Tongue (tissue), 2 donors: Measurements from ENCODE around the gene IGFL2. TPM values are rescaled to one million over a fixed set of nuclear protein-coding genes. Genes with fewer than 3 reads are reported as not detected.
"Not testable (repeated sequence)": the region's sequence is repeated elsewhere in the genome, so short reads cannot be mapped to it uniquely, and the experiment has no call there.

Experiments used
- DNase-seq: peaks from one replicate; pipeline ENCODE4 v3.0.0-alpha.2; 2015
- total RNA-seq: library from RNA; depleted of rRNA; stranded (reverse); fragments of >200 nt; gene quantifications from one replicate; pipeline ENCODE4 v1.2.3, GENCODE V29; 2014

Gene IGFL2
- total RNA-seq, result 0.82 TPM

- DNase-seq, result no peak
Observed at GRCh38 chr19:46147791-46148288, at the start of gene IGFL2. Gene IGFL2 (plus strand): TSS chr19:46148238. CDS start chr19:46148279, 41 bp downstream.

- DNase-seq, result no peak
Observed at GRCh38 chr19:46100344-46100743, 47.7 kb upstream of the IGFL2 start.

GRCh38 chr19:46101293-46101692, 46.7 kb upstream of the IGFL2 start:
- no peak for DNase-seq

- DNase-seq, result not testable (repeated sequence)
Observed at GRCh38 chr19:46102333-46102732, 45.7 kb upstream of the IGFL2 start.

GRCh38 chr19:46107371-46107770, 40.7 kb upstream of the IGFL2 start:
- DNase-seq, result no peak

GRCh38 chr19:46109876-46110275, 38.2 kb upstream of the IGFL2 start:
- no peak for DNase-seq

GRCh38 chr19:46111376-46111775, 36.7 kb upstream of the IGFL2 start:
- DNase-seq, result no peak

- DNase-seq, result no peak
Observed at GRCh38 chr19:46112527-46112926, 35.5 kb upstream of the IGFL2 start.

- no peak for DNase-seq
Observed at GRCh38 chr19:46113726-46114125, 34.3 kb upstream of the IGFL2 start.

GRCh38 chr19:46115396-46116106, 32.5 kb upstream of the IGFL2 start:
- DNase-seq, result no peak

GRCh38 chr19:46116121-46116520, 31.9 kb upstream of the IGFL2 start:
- no peak for DNase-seq

- no peak for DNase-seq
Observed at GRCh38 chr19:46118136-46118535, 29.9 kb upstream of the IGFL2 start.

- no peak for DNase-seq
Observed at GRCh38 chr19:46124638-46125115, 23.4 kb upstream of the IGFL2 start, which contains the start of gene IGFL3. Gene IGFL3 (minus strand): TSS chr19:46124688. CDS start chr19:46124649, 39 bp downstream.

GRCh38 chr19:46125447-46125846, 22.6 kb upstream of the IGFL2 start:
- DNase-seq, result no peak

- DNase-seq, result no peak
Observed at GRCh38 chr19:46126086-46126580, 21.9 kb upstream of the IGFL2 start.

- no peak for DNase-seq
Observed at GRCh38 chr19:46131485-46132143, 16.4 kb upstream of the IGFL2 start.

GRCh38 chr19:46132508-46133100, 15.4 kb upstream of the IGFL2 start:
- no peak for DNase-seq

GRCh38 chr19:46133101-46133627, 14.9 kb upstream of the IGFL2 start:
- peak; percentile 82 for DNase-seq

- no peak for DNase-seq
Observed at GRCh38 chr19:46133777-46134241, 14.2 kb upstream of the IGFL2 start.

- peak; percentile 14 for DNase-seq
Observed at GRCh38 chr19:46134527-46134926, 13.5 kb upstream of the IGFL2 start.

- DNase-seq, result no peak
Observed at GRCh38 chr19:46137915-46138473, 10.0 kb upstream of the IGFL2 start.

- DNase-seq, result no peak
Observed at GRCh38 chr19:46141421-46141820, 6.6 kb upstream of the IGFL2 start.
